ENCODE data around the gene GMPPA.

GRCh38 chr2:219500135-219500534, 1.4 kb downstream of the GMPPA start:
- TF ChIP-seq CTCF (optimal IDR thresholded peaks at IDR 0.05 in 1 of 3, IDR thresholded peaks at IDR 0.05 in 1 of 3, conservative IDR thresholded peaks at IDR 0.05 in 1 of 3; ENCODE audit: extremely low read depth in 1 of 3, insufficient read depth in 2 of 3, low read length in 3 of 3) (peak in 2 of 3 experiments; percentile 17 to 58), EZH2 (IDR thresholded peaks at IDR 0.05; ENCODE audit: low read length) (no peak)
